NCI-H1048 (cell line): ENCODE data around the gene ADAM15.

ENCODE experiments used
- DNase-seq: peaks from one replicate; lab custom pipeline; 2025; lab: John Stamatoyannopoulos, UW

ADAM15 gene

DNA sequence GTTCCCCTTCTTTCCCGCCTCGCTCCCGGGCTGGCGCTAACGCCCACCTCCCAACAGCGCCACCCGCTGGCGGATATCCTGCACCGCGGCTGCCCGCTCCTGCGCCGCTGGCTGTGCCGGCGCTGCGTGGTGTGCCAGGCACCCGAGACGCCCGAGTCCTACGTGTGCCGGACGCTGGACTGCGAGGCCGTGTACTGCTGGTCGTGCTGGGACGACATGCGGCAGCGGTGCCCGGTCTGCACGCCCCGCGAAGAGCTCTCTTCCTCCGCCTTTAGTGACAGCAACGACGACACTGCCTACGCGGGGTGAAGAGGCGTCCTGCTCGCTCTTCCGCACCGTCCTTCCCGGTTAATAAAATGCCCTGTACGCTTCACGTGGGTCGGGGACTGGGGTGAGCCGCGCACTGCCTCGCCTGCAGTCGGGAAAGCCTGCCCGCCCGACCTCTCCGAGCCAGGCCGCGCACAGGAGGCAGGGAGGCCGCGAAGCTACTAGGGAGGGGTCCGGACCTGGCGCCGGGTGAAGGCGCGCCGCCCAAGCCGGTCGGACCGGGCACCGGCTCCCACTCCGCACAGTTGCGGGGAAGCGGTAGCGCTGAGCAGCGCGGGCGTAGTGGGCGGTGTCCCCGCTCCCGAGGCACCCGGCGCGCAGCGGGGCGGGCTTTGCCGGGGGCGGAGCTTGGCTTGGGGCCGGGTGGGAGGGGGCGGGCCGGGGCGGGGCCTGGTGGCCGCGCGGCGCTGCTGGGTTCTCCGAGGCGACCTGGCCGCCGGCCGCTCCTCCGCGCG is at the start of gene ADAM15:
Gene ADAM15 (plus strand): TSS at position 757 of the 782 bp plus-strand sequence. CDS start 71 bp downstream, outside the sequence.
- DNase-seq = peak; percentile 92

GRCh38 chr1:155001425-155001674 is 49.8 kb upstream of the ADAM15 start:
- DNase-seq = no peak

GRCh38 chr1:155001675-155002463 is 49.2 kb upstream of the ADAM15 start:
- peak; percentile 100 for DNase-seq

GRCh38 chr1:155002464-155003226 is 48.5 kb upstream of the ADAM15 start, which contains the start of gene ZBTB7B:
Gene ZBTB7B (plus strand): TSS chr1:155002802. CDS start chr1:155014661, 11,859 bp downstream.
- no peak for DNase-seq

GRCh38 chr1:155003227-155003765 is 47.8 kb upstream of the ADAM15 start:
- no peak for DNase-seq

GRCh38 chr1:155003766-155004351 is 47.3 kb upstream of the ADAM15 start:
- DNase-seq = no peak

GRCh38 chr1:155004352-155005075 is 46.6 kb upstream of the ADAM15 start:
- DNase-seq = no peak

GRCh38 chr1:155005076-155006011 is 45.8 kb upstream of the ADAM15 start:
- no peak for DNase-seq

- DNase-seq = no peak
These were observed 44.5 kb upstream of the ADAM15 start for GRCh38 chr1:155006601-155007101.

- no peak for DNase-seq
These were observed 43.8 kb upstream of the ADAM15 start for GRCh38 chr1:155007251-155007828.

DNA sequence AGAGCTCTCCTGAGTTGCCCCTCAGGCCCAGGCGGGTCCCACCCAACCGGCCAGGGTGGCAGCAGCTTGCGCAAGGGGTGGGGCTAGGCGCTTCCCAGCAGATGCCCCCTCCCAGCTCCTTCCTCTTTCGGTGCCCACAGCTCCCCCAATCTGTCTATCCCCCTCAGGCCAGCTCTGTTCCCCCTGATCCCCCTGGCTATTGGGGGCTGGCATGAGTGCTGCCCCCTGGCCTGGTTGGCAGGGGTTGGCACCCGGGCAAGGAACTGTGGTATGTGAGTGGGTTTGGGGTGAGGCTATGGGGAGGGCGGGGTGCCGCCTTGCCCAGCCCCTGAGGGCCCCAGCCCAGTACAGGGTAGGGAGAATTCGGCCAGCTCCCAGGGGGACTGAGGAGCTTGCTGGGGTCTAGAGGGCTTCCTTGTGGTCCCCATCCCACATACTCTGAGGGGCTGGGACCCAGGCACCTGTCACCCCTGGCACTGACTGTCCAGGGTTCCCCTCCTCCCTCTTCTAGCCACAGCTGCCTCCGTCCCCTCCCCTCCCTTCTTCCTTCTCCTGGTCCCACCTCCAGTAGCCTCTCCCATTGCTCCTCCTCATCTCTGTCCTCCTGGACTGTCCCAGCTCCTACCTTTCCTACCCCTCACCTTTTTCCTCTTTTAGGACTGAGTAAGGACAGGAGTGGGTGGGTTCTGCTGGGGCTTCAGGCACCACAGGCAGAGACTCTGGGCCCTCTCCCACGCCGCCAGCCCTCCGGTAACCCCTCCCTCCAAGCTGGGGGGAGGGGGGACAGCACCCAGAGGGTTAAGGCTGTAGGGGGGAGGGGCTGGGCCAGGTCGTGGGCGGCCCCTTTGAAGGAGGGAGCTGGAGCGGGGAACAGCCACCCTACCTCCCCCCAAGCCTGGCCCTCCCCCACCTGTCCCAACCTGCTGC is 42.8 kb upstream of the ADAM15 start:
- no peak for DNase-seq

GRCh38 chr1:155009221-155009711 is 41.9 kb upstream of the ADAM15 start:
- DNase-seq = no peak

GRCh38 chr1:155009742-155010141 is 41.4 kb upstream of the ADAM15 start:
- no peak for DNase-seq

GRCh38 chr1:155010211-155010918 is 40.8 kb upstream of the ADAM15 start:
- DNase-seq = no peak

DNA sequence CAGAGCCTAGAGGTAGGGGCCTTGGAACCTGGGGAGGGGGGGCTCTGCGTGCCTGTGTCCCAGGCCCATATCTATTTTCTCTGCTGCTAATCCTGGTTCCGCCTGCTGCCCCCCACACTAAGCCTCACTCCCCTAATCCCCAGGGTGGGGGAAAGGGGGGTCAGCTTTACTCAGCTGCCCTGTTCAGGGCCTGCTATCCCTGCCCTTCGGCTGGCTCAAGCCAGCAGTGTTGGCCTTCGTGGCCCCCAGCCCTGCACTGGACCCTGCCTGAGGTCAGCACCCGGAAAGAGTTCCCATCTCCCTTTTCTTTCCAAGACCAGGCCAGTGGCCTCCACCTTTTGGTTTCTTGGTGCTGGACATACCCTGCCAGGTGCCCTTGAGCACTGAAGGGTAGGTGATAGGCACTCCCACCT is 40.1 kb upstream of the ADAM15 start:
- DNase-seq = no peak

GRCh38 chr1:155011437-155012025 is 39.6 kb upstream of the ADAM15 start:
- no peak for DNase-seq

GRCh38 chr1:155012026-155012546 is 39.0 kb upstream of the ADAM15 start:
- DNase-seq = no peak
